ENCODE results near the gene IGFBP4. TPM values are rescaled to one million over a fixed set of nuclear protein-coding genes. Genes with fewer than 3 reads are reported as not detected.

The IGFBP4 gene
- total and polyA plus RNA-seq, 10 donors = 49.3 to 537 (median 307) TPM

DNA sequence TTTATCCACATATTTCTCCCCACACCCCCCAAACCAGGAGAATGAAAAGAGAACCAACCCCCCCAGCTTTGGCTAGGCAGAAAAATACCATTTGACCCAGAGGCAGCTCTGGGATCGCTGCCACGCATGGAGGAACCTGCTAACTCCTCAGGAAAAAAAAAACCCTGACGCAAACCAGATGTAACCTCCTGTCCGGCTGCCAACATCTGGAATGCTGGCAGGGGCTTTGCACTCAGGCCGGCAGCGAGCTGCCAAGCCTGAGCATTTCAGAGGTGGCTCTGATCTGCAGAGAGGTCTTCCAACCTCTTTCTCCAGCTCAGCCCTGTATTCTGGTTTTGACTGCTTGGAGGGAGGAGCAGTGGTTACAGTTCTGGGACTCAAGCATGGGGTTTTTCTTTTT lies 8.2 kb downstream of the IGFBP4 start:
- whole genome bisulfite sequencing, 5 donors = 46 to 79% (median 61%) methylated on average over 6 of the region's 6 CpGs
- Histone ChIP-seq H3K27ac (peak overlapping the region in 6 of 8 donors; percentile 8 to 89 (median 44)), H3K9me3 (no peaks in the 10 kb centered on the region), H3K27me3 (replicated peaks in 1 of 7) (no peaks in the 10 kb centered on the region), H3K4me3 (no peak overlapping the region), H3K36me3 (peaks cover 0 to 46% (median 24%) of the 10 kb centered on the region in 6 donors), H3K4me1 (peaks cover 24 to 95% (median 56%) of the 10 kb centered on the region in 6 donors)
- TF ChIP-seq POLR2AphosphoS5 (IDR thresholded peaks at IDR 0.05) (peak in 1 of 3 donors; percentile 59), POLR2A (IDR thresholded peaks at IDR 0.05) (no peak)
- TF ChIP-seq, protein P1, sequence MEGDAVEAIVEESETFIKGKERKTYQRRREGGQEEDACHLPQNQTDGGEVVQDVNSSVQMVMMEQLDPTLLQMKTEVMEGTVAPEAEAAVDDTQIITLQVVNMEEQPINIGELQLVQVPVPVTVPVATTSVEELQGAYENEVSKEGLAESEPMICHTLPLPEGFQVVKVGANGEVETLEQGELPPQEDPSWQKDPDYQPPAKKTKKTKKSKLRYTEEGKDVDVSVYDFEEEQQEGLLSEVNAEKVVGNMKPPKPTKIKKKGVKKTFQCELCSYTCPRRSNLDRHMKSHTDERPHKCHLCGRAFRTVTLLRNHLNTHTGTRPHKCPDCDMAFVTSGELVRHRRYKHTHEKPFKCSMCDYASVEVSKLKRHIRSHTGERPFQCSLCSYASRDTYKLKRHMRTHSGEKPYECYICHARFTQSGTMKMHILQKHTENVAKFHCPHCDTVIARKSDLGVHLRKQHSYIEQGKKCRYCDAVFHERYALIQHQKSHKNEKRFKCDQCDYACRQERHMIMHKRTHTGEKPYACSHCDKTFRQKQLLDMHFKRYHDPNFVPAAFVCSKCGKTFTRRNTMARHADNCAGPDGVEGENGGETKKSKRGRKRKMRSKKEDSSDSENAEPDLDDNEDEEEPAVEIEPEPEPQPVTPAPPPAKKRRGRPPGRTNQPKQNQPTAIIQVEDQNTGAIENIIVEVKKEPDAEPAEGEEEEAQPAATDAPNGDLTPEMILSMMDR (IDR thresholded peaks at IDR 0.05 in 8 of 11, conservative IDR thresholded peaks at IDR 0.05 in 3 of 11) = no peak
- intact Hi-C loops (cut with DNase I; ENCODE audit: low total_unique reads) = no loop called here
- DNase-seq = no peak

DNA sequence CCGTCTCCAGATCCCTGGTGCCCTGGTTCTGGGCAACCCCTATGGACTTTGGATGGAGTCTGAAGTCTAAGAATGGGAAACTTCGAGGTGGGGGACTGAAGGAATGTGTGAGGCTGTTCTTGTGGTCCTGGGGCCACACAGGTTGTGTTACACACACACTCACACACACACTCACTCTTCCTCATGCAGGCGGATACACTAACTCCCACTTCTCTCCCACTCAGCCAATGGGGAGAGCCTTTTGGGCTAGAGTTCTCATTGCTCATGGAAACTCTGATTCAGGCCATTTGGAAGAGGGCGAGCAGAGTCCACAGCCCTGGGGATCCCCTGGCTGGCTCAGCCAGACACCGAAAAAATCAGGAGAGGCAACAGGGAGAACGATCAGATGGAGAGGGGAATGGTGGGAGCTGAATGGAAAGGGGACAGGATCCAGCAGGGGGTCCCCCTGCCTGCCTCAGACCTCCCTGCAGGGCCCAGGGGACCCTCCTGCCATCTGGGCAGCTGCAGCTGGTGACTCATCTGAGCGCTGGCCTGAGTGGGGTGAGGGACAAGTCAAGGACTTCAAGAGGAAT lies 9.1 kb downstream of the IGFBP4 start:
- DNase-seq = no peak
- peaks cover 17 to 95% (median 56%) of the 10 kb centered on the region in 6 donors for H3K4me1 ChIP-seq
- H3K4me3 ChIP-seq = no peak overlapping the region
- 47 to 73% (median 66%) methylated on average over 6 to 7 of the region's 7 CpGs for WGBS, 5 donors
- H3K27ac ChIP-seq = peak overlapping the region; percentile 26 to 89 (median 44)
- peaks cover 0 to 54% (median 30%) of the 10 kb centered on the region in 6 donors for H3K36me3 ChIP-seq
- no peaks in the 10 kb centered on the region for H3K9me3 ChIP-seq
- no peaks in the 10 kb centered on the region for H3K27me3 ChIP-seq (replicated peaks in 1 of 7)
- intact Hi-C loops (cut with DNase I; ENCODE audit: low total_unique reads) = no loop called here
- TF ChIP-seq POLR2AphosphoS5 (IDR thresholded peaks at IDR 0.05) (peak in 2 of 3 donors; percentile 45 to 59), POLR2A (IDR thresholded peaks at IDR 0.05) (no peak)

DNA sequence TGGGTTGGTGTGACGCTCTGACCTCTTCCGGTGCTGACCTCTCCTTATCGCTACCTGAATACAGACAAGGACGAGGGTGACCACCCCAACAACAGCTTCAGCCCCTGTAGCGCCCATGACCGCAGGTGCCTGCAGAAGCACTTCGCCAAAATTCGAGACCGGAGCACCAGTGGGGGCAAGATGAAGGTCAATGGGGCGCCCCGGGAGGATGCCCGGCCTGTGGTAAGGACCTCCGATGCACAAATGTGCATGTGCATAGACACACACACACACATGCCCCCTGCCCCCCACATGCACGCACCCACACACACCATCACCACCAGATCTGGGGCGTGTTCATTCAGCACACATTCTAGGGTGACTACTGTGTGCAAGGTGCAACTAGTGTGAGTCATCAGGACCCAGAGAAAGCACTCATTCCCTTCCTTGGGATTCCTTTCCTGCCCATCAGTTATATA lies 9.7 kb downstream of the IGFBP4 start:
- Histone ChIP-seq H3K27ac (peak overlapping the region in 7 of 8 donors; percentile 26 to 89 (median 52)), H3K9me3 (no peaks in the 10 kb centered on the region), H3K4me3 (no peak overlapping the region), H3K27me3 (replicated peaks in 1 of 7) (no peaks in the 10 kb centered on the region), H3K36me3 (peaks cover 0 to 61% (median 31%) of the 10 kb centered on the region in 6 donors), H3K4me1 (peaks cover 15 to 95% (median 55%) of the 10 kb centered on the region in 6 donors)
- no peak for DNase-seq
- intact Hi-C loops (cut with DNase I; ENCODE audit: low total_unique reads) = no loop called here
- WGBS, 5 donors = 47 to 81% (median 72%) methylated on average over 14 to 15 of the region's 15 CpGs
- peak in 1 of 3 donors; percentile 41 for TF ChIP-seq POLR2AphosphoS5 (IDR thresholded peaks at IDR 0.05)
- TF ChIP-seq POLR2A (IDR thresholded peaks at IDR 0.05) = no peak
- TF ChIP-seq, protein P1 (IDR thresholded peaks at IDR 0.05 in 8 of 11, conservative IDR thresholded peaks at IDR 0.05 in 3 of 11) = no peak

DNA sequence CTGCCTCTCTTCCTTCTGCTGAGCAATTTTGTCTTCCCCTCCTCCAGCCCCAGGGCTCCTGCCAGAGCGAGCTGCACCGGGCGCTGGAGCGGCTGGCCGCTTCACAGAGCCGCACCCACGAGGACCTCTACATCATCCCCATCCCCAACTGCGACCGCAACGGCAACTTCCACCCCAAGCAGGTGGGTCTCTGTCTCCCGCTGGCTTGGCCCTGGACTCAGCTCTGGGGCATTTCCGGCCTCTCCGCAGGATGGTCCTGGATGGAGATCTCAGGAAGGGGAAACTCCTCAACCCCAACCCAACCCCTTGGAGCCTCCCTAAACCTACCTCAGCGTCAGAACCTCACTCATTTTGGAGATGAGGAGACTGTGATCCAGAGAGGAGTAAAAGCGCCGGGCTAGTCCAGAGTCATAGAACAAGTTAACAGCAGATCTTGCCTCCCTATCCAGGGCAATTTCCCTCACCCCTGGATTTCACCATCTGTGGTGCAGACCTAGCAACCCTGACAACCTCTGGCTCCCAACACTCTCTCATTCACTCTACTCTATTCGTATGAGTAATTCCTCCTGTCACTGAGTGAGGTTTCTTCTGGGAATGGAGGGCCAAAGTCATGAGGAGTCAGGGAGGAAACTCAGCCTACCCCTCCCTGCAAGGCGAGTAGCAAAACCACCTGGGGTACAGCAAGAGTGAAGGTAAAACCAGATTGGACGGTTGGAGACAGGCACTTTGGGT lies 10.8 kb downstream of the IGFBP4 start:
- peaks cover 9 to 95% (median 55%) of the 10 kb centered on the region in 6 donors for H3K4me1 ChIP-seq
- H3K27me3 ChIP-seq (replicated peaks in 1 of 7) = no peaks in the 10 kb centered on the region
- peak overlapping the region in 2 of 8 donors; percentile 63 to 89 for H3K27ac ChIP-seq
- TF ChIP-seq POLR2A (IDR thresholded peaks at IDR 0.05) (no peak), POLR2AphosphoS5 (IDR thresholded peaks at IDR 0.05) (peak in 2 of 3 donors; percentile 16 to 63)
- TF ChIP-seq, protein P1 (IDR thresholded peaks at IDR 0.05 in 8 of 11, conservative IDR thresholded peaks at IDR 0.05 in 3 of 11) = no peak
- no peak overlapping the region for H3K4me3 ChIP-seq
- 83 to 88% (median 84%) methylated on average over 19 of the region's 19 CpGs for WGBS, 5 donors
- intact Hi-C loops (cut with DNase I; ENCODE audit: low total_unique reads) = no loop called here
- peaks cover 0 to 72% (median 33%) of the 10 kb centered on the region in 6 donors for H3K36me3 ChIP-seq
- no peaks in the 10 kb centered on the region for H3K9me3 ChIP-seq
- no peak for DNase-seq

Measured in spleen (tissue), 11 donors.